GM21390 (cell line): Measurements from ENCODE around the gene MEGF9.

Experiments
- ATAC-seq: cut with Tn5 transposase; IDR thresholded peaks from one replicate; pipeline ENCODE4 v1.9.1; 2021; ENCODE audit not compliant: unreplicated experiment

MEGF9 gene

GRCh38 chr9:120627073-120627472 lies 87.2 kb downstream of the MEGF9 start:
- no peak for ATAC-seq

- no peak for ATAC-seq
Observed at GRCh38 chr9:120626512-120626911, 87.8 kb downstream of the MEGF9 start.

- no peak for ATAC-seq
Observed at GRCh38 chr9:120625222-120625621, 89.0 kb downstream of the MEGF9 start.

- no peak for ATAC-seq
Observed at GRCh38 chr9:120622790-120623189, 91.5 kb downstream of the MEGF9 start.

- no peak for ATAC-seq
Observed at GRCh38 chr9:120621941-120622340, 92.3 kb downstream of the MEGF9 start.

GRCh38 chr9:120619751-120620655 lies 94.3 kb downstream of the MEGF9 start:
- ATAC-seq, result peak; percentile 71

GRCh38 chr9:120616966-120617935 lies 97.0 kb downstream of the MEGF9 start:
- no peak for ATAC-seq

GRCh38 chr9:120612218-120612617 lies 102.1 kb downstream of the MEGF9 start:
- ATAC-seq, result no peak

GRCh38 chr9:120611690-120612068 lies 102.6 kb downstream of the MEGF9 start:
- no peak for ATAC-seq

GRCh38 chr9:120610975-120611689 lies 103.1 kb downstream of the MEGF9 start:
- no peak for ATAC-seq

- no peak for ATAC-seq
Observed at GRCh38 chr9:120609636-120610035, 104.6 kb downstream of the MEGF9 start.

- no peak for ATAC-seq
Observed at GRCh38 chr9:120608421-120608820, 105.8 kb downstream of the MEGF9 start.

GRCh38 chr9:120603591-120603990 lies 110.7 kb downstream of the MEGF9 start:
- ATAC-seq, result no peak

GRCh38 chr9:120603010-120603409 lies 111.3 kb downstream of the MEGF9 start:
- ATAC-seq, result no peak

- no peak for ATAC-seq
Observed at GRCh38 chr9:120593955-120594277, 120.4 kb downstream of the MEGF9 start.

GRCh38 chr9:120593250-120593954 lies 120.9 kb downstream of the MEGF9 start:
- no peak for ATAC-seq

GRCh38 chr9:120592210-120592609 lies 122.1 kb downstream of the MEGF9 start:
- no peak for ATAC-seq

GRCh38 chr9:120587328-120587727 lies 126.9 kb downstream of the MEGF9 start:
- no peak for ATAC-seq

GRCh38 chr9:120583958-120584369 lies 130.3 kb downstream of the MEGF9 start:
- peak; percentile 30 for ATAC-seq

- ATAC-seq, result peak; percentile 97
Observed at GRCh38 chr9:120580051-120580896, 134.0 kb downstream of the MEGF9 start, which contains the start of gene CDK5RAP2. Gene CDK5RAP2 (minus strand): TSS chr9:120580167. CDS start chr9:120579978, 189 bp downstream.
